OCI-LY7 (cell line): ENCODE measurements around the gene CEP63.

Experiments
- CTCF ChIP-seq: fragments of 200-600 bp; sonication (generic); conservative IDR thresholded peaks from 2 replicates; pipeline ENCODE4 v1.5.1; 2014; ENCODE audit warnings: mild to moderate bottlenecking, antibody characterized with exemption, low read length, moderate library complexity, mixed read lengths
- EZH2phosphoT487 ChIP-seq: fragments of 200-600 bp; sonication (generic); IDR thresholded peaks from 2 replicates; pipeline ENCODE4 v1.6.1; 2018; ENCODE audit warnings: low read depth, borderline replicate concordance, mild to moderate bottlenecking, mixed run types, antibody characterized with exemption, low read length, moderate library complexity, mixed read lengths

GRCh38 chr3:134511500-134511899 lies 25.6 kb downstream of the CEP63 start:
- TF ChIP-seq CTCF, result no peak
- TF ChIP-seq EZH2phosphoT487, result no peak
